ENCODE measurements around the gene DYNLT2B.
A peak's percentile ranks its signal among the peaks of the same experiment; 100 is the strongest.

DYNLT2B gene

DNA sequence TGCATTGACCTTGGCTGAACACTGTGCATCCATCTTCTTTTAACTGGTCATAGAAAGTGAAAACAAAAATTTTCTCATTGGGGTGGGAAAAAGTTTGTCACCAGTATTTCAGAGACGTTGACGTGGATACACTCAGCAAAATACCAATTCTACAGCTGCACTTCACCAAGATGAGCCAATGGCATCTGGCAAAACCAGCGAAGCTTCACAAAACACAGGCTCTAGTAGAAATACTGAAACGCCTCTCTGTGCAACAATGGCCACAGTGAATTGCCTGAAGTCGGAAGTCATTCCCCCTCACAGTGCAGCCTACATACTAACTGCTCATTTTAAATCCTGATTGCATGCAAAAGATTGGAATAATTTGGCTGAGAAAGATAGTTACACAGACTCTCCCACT is 47.5 kb downstream of the DYNLT2B start:
- TF ChIP-seq RAD21 (IDR thresholded peaks at IDR 0.05; ENCODE audit: low read depth) (no peak), CREB1 (IDR thresholded peaks at IDR 0.05; ENCODE audit: low read depth) (no peak), REST (IDR thresholded peaks at IDR 0.05; ENCODE audit: low read depth) (no peak)

DNA sequence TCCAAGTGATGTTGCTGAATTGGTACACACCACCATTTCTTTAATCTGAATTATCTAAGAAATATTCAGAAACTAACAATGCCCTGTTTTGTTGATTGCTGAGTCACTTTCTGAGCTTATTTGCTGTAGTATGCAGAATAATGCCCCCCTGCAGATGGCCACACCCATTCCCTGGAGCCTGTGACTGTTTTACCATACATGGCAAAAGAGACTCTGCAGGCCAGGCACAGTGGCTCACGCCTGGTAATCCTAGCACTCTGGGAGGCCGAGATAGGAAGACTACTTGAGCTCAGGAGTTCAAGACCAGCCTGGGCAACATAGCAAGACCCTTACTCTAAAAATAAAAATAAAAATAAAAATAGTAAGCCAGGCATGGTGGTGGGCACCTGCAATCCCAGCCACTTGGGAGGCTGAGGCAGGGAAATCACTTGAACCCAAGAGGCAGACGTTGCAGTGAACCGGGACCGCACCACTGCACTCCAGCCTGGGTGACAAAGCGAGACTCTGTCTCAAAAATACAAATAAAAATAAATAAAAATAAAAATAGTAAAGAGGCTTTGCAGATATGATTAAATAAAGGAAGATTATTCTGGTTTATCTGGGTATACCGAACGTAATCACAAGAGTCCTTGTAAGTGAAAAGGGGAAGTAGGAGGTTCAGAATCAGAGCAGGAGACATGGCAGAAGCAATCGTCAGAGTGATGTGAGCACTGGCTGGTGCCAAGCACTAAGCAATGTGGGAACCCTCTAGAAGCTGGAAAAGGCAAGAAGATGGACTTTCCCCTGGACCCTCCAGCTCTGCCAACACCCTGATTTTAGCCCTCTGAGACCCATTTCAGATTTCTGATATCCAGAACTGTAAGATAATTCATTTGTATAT is 49.5 kb downstream of the DYNLT2B start:
- TF ChIP-seq FOXM1 (IDR thresholded peaks at IDR 0.05; ENCODE audit: borderline replicate concordance, low read depth) (peak; percentile 71), TEAD4 (IDR thresholded peaks at IDR 0.05) (peak; percentile 78), EP300 (IDR thresholded peaks at IDR 0.05; ENCODE audit: borderline replicate concordance) (peak; percentile 78), ZBTB7A (IDR thresholded peaks at IDR 0.05; ENCODE audit: low read depth) (no peak), TCF12 (IDR thresholded peaks at IDR 0.05; ENCODE audit: low read depth) (peak; percentile 69; the same call in 1 of the 2 replicates), NFIC (IDR thresholded peaks at IDR 0.05) (no peak)

GRCh38 chr3:196263819-196264218 is 54.2 kb downstream of the DYNLT2B start:
- no peak for TF ChIP-seq TEAD4 (IDR thresholded peaks at IDR 0.05)
- TF ChIP-seq, protein P1, sequence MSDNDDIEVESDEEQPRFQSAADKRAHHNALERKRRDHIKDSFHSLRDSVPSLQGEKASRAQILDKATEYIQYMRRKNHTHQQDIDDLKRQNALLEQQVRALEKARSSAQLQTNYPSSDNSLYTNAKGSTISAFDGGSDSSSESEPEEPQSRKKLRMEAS (IDR thresholded peaks at IDR 0.05): no peak
- no peak for TF ChIP-seq EGR1 (IDR thresholded peaks at IDR 0.05)
- no peak for TF ChIP-seq YY1 (IDR thresholded peaks at IDR 0.05; ENCODE audit: low read depth)
- no peak for TF ChIP-seq TAF1 (IDR thresholded peaks at IDR 0.05; ENCODE audit: low read depth)
- TF ChIP-seq RAD21 (IDR thresholded peaks at IDR 0.05; ENCODE audit: low read depth): no peak
- TF ChIP-seq FOXM1 (IDR thresholded peaks at IDR 0.05; ENCODE audit: borderline replicate concordance, low read depth): no peak
- TF ChIP-seq CEBPB (IDR thresholded peaks at IDR 0.05): no peak
- no peak for TF ChIP-seq NFIC (IDR thresholded peaks at IDR 0.05)
- TF ChIP-seq ZBTB7A (IDR thresholded peaks at IDR 0.05; ENCODE audit: low read depth): no peak
- TF ChIP-seq TCF12 (IDR thresholded peaks at IDR 0.05; ENCODE audit: low read depth): no peak

DNA sequence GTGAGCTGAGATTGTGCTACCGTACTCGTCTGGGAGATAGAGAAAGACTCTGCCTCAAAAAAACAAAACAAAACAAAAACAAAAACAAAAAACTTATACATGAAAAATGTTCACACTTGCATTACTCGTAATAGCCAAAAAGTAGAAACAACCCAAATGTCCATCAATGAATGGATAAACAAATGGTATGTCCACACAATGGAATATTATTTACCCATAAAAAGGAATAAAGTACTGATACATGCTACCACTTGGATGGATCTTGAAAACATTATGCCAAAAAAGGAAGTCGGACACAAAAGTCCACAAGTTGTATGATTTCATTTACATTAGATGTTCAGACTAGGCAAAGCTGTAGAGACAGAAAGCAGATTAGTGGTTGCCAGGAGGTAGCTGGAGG is 57.3 kb downstream of the DYNLT2B start:
- TF ChIP-seq TCF12 (IDR thresholded peaks at IDR 0.05; ENCODE audit: low read depth): no peak
- TF ChIP-seq NFIC (IDR thresholded peaks at IDR 0.05): no peak
- TF ChIP-seq RAD21 (IDR thresholded peaks at IDR 0.05; ENCODE audit: low read depth): no peak
- TF ChIP-seq, protein P2, sequence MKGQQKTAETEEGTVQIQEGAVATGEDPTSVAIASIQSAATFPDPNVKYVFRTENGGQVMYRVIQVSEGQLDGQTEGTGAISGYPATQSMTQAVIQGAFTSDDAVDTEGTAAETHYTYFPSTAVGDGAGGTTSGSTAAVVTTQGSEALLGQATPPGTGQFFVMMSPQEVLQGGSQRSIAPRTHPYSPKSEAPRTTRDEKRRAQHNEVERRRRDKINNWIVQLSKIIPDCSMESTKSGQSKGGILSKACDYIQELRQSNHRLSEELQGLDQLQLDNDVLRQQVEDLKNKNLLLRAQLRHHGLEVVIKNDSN (IDR thresholded peaks at IDR 0.05): no peak

DNA sequence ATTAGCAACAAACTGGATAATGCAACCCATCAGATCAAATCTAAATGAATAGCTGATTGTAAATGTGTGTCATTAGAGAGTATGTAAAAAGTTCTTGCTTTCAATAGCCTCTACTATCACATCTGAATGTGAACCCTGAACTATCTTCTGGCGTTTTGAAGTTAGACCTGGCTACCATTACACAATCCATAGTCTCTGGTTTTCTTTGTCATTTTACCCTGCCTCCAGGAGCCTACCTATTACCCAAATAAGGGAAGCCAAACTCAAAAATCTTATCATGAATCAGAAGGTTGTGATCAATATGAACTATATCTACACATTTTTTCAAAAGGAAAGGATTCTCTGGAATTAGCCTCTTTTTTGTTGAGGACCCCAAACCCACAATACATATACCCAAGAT is 62.3 kb downstream of the DYNLT2B start:
- TF ChIP-seq EGR1 (IDR thresholded peaks at IDR 0.05) (no peak), RAD21 (IDR thresholded peaks at IDR 0.05; ENCODE audit: low read depth) (no peak), YY1 (IDR thresholded peaks at IDR 0.05; ENCODE audit: low read depth) (no peak), CEBPB (IDR thresholded peaks at IDR 0.05) (no peak), CREB1 (IDR thresholded peaks at IDR 0.05; ENCODE audit: low read depth) (no peak), TAF1 (IDR thresholded peaks at IDR 0.05; ENCODE audit: low read depth) (no peak), NFIC (IDR thresholded peaks at IDR 0.05) (no peak), ZBTB7A (IDR thresholded peaks at IDR 0.05; ENCODE audit: low read depth) (no peak), TCF12 (IDR thresholded peaks at IDR 0.05; ENCODE audit: low read depth) (no peak), TEAD4 (IDR thresholded peaks at IDR 0.05) (no peak), REST (IDR thresholded peaks at IDR 0.05; ENCODE audit: low read depth) (no peak), EP300 (IDR thresholded peaks at IDR 0.05; ENCODE audit: borderline replicate concordance) (no peak), FOXM1 (IDR thresholded peaks at IDR 0.05; ENCODE audit: borderline replicate concordance, low read depth) (no peak)
- TF ChIP-seq, protein P2 (IDR thresholded peaks at IDR 0.05): no peak
- TF ChIP-seq, protein P1 (IDR thresholded peaks at IDR 0.05): no peak
